Measurements from ENCODE around the gene SERINC5.

SERINC5 gene

DNA sequence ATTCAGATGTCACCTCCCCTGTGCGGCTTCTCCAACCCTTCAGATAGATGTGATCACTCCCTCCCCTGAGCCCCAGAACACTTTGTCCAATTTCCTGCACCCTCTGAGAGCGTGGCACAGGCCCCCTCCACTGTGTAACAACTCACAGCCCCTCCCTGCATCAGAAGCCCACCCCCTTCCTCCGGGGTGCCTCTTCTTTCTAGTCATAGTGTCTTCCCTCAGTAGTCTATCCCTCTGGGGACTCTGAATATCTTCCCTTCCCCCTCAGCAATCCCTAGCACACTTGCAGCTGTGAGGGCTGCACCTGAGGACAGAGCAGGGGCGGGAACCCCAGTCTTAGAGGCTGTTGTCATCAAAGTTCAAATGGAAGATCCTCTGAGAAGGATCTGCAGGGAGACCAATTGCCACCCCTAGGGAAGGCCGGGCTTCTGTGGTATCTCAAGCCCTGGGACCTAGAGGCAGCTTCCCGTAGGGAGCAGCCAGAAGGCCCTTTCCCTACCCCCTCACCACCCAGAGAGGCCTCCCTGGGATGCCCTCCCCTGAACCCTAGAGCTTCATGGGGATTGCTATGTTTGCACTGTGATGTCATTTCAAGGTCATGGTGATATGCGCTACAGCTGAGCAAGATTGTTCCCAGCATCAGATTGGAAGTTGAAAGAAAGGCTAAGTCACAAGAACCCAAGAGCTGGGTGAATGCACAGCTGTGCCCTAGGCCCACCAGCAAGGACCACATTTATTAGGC, 150.0 kb downstream of the SERINC5 start:
- DNase-seq (ENCODE audit: low read depth) = no peak
- TF ChIP-seq, protein P1, sequence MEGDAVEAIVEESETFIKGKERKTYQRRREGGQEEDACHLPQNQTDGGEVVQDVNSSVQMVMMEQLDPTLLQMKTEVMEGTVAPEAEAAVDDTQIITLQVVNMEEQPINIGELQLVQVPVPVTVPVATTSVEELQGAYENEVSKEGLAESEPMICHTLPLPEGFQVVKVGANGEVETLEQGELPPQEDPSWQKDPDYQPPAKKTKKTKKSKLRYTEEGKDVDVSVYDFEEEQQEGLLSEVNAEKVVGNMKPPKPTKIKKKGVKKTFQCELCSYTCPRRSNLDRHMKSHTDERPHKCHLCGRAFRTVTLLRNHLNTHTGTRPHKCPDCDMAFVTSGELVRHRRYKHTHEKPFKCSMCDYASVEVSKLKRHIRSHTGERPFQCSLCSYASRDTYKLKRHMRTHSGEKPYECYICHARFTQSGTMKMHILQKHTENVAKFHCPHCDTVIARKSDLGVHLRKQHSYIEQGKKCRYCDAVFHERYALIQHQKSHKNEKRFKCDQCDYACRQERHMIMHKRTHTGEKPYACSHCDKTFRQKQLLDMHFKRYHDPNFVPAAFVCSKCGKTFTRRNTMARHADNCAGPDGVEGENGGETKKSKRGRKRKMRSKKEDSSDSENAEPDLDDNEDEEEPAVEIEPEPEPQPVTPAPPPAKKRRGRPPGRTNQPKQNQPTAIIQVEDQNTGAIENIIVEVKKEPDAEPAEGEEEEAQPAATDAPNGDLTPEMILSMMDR (conservative IDR thresholded peaks at IDR 0.05; ENCODE audit: control insufficient read depth, insufficient read depth, low read depth, low read length) = no peak
- no peak overlapping the region for H3K4me3 ChIP-seq (ENCODE audit: control insufficient read depth, low read depth, low read length)

DNA sequence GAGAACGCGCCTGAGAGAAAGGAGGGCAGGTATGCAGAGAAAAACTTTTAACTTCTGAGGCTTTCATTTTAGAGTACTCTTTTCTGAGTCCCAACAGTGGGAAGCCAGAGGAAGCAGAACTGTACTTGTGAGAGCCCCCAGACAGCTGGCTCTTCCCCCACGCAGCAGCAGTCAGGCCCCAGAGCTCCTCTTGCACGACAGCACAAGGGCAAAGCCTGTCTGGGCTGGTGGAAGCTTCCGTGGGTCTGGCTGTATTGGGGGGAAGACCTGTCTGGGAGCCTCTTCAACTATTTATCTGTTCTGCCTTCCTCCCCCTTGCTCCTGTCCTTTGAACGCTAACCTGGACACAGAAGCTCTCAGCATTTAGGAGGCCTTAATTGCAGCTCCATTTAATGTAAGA, 152.5 kb downstream of the SERINC5 start:
- no peak overlapping the region for H3K4me3 ChIP-seq (ENCODE audit: control insufficient read depth, low read depth, low read length)
- DNase-seq (ENCODE audit: low read depth) = no peak

DNA sequence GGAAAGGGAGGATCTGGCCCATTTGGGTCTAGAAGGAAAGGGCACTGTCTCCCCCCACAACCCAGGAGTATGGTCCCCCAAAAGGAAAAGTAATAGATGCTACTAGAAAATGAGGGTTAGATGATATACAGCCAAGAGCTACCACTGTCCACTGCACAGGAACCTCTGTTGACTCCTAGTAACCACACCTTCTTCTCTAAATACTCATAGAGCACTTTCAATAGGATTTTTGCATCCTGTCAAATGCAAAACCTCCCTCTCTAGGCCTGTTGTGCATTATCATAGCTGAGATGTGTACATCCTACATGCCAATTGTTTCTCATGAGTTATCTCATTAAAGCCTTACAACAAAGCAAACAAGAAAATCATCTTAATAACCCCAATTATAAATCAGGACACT, 153.9 kb downstream of the SERINC5 start:
- TF ChIP-seq, protein P1 (conservative IDR thresholded peaks at IDR 0.05; ENCODE audit: control insufficient read depth, insufficient read depth, low read depth, low read length) = no peak
- DNase-seq (ENCODE audit: low read depth) = no peak
- H3K4me3 ChIP-seq (ENCODE audit: control insufficient read depth, low read depth, low read length) = no peak overlapping the region

More for the DNA sequence above, 152.5 kb downstream of the SERINC5 start:
- TF ChIP-seq, protein P1 (conservative IDR thresholded peaks at IDR 0.05; ENCODE audit: control insufficient read depth, insufficient read depth, low read depth, low read length) = no peak

DNA sequence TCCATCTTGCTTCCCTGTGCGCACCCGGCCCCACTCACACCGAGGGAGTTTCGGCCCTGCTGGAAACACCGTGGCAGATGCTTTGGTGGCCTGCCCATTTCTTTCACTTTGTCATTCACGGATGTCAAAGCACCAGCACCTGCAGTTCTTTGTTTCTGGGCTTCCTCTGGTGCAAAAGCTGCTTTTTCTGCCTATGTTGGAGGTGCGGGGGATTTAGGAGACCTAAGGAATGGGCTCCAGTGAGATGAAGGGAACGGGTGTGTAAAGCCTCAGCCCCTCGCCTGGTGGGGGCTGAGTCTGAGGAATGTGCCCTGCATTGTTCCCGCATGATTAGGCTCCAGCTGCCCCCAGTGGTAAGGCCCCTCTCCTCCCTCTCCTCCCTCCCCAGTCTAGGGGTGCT, 158.4 kb downstream of the SERINC5 start:
- TF ChIP-seq, protein P1 (conservative IDR thresholded peaks at IDR 0.05; ENCODE audit: control insufficient read depth, insufficient read depth, low read depth, low read length) = no peak
- no peak overlapping the region for H3K4me3 ChIP-seq (ENCODE audit: control insufficient read depth, low read depth, low read length)
- no peak for DNase-seq (ENCODE audit: low read depth)

DNA sequence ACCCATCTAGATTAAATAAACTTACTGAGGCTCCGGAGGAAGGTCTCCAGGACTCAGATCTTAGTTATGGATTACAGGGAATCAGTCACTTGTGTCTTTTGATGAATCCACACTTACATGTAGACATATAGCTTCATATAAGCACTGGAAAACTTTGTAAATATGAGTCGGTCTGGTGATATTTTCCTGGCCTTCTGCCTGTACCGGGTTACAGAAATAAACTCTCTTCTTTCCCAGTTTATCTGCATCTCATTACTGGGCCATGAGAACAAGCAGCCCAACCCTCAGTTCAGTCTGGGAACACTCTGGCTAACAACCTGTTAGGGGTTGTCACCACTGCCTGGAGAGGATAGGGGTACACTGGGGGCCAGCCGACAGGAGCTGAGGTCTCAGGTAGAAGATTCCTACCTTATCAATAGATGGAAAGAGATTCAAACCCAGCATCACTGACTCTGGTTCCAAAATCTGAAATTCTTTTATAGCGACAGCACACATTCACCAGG, 161.6 kb downstream of the SERINC5 start:
- no peak for DNase-seq (ENCODE audit: low read depth)
- TF ChIP-seq, protein P1 (conservative IDR thresholded peaks at IDR 0.05; ENCODE audit: control insufficient read depth, insufficient read depth, low read depth, low read length) = no peak
- H3K4me3 ChIP-seq (ENCODE audit: control insufficient read depth, low read depth, low read length) = no peak overlapping the region

DNA sequence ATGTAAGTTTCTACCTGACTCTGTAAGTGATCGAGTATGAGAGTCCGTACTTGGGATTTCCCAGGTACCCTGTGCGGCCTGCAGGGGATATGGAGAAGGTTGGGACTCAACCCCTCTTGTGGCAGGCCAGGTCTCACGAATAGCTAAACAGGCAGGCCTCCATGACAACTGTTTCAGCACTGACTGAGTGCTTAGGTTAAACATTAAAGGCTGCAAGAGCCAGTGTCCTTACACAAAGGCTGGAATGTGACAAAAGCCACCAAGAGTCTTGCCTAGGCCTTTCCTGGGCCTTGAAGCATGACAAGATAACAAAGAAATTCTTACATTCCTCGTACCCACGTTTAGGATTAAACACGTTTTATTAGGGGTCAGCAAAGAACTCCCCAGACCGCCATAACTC, 162.1 kb downstream of the SERINC5 start:
- TF ChIP-seq, protein P1 (conservative IDR thresholded peaks at IDR 0.05; ENCODE audit: control insufficient read depth, insufficient read depth, low read depth, low read length) = no peak
- no peak for DNase-seq (ENCODE audit: low read depth)
- no peak overlapping the region for H3K4me3 ChIP-seq (ENCODE audit: control insufficient read depth, low read depth, low read length)
